22Rv1 (cell line): Measurements from ENCODE around the gene PPDPF.

Experiments used
- H3K27ac ChIP-seq: fragments of 450-650 bp; 2 replicates; pipeline ENCODE4 v1.5.1; 2017
- CTCF ChIP-seq: fragments of 450-650 bp; IDR thresholded peaks from 2 replicates; pipeline ENCODE4 v1.5.1; 2017; ENCODE audit warnings: mild to moderate bottlenecking
- ZFX ChIP-seq: fragments of 450-650 bp; IDR thresholded peaks from 2 replicates; pipeline ENCODE4 v1.6.1; 2017; ENCODE audit warnings: antibody characterized with exemption, borderline replicate concordance

PPDPF gene

DNA sequence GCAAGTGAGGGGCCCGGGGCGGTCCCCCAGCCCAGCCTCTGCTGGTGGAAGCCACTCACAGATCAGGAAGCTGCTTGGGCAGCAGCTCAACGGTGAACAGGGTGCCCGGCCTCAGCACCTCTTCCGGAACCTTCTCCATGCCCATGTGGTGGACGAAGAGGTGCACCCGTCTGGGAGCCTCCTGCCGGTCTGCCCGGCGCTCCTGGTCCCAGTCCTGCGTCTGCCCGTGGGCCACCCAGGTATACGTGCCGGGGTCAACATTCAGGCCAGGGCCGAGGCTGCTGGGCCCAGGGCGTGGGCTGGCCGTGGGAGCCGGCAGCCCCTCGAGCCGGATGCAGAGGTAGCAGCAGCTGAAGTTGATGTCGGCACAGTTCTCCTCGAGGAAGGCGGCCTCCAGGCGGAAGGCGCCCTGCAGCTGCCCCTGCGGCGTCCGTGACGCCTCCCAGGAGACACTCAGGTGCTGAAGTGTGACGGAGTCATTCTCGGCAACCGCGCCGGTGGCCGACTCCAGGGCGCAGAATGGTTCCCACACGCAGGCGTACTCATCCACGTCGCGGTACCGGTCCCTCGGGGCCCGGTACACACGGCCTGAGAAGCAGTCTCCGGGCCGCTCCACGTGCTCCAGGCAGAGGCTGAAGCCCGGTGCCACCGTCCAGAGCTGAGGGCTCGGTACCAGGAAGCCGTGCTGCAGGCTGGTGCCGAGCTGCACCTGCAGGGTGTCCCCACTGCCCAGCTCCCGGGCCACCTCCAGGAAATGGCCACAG lies 42.1 kb downstream of the PPDPF start:
- no peak for TF ChIP-seq ZFX
- no peak for TF ChIP-seq CTCF
- no peak overlapping the region for H3K27ac ChIP-seq

DNA sequence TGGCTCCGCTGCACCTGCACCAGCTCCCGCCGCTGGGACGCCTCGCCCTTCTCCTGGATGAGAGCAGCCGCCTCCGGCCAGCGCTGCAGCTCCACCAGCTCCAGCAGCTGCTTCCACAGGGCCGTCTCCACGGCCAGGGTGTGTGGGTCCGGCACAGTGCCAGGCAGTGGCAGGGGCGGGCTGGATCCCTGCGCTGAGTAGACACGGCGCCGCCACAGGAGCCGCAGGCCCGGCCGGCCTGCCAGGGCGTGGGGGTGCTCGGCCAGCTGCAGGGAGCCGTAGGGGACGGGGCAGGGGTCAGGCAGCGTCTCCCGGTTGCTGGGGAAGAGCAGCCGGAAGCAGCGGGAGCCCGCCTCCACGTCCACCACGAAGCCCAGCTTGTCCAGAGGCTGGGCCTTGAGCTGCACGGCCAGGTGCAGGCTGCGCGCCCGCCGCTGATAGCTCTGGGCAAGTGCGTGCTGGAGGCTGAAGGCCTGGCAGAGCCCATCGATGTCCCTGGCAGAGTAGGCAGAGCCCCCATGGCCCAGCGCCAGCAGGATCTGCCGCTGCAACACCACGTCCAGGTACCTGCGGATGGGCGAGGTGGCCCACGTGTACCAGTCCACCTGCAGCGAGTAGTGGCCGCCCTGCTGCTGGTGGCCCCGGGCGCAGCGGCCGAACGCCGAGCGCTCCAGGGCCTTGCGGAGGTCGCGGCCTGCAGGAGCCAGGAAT lies 42.8 kb downstream of the PPDPF start:
- H3K27ac ChIP-seq, result no peak overlapping the region
- no peak for TF ChIP-seq ZFX

DNA sequence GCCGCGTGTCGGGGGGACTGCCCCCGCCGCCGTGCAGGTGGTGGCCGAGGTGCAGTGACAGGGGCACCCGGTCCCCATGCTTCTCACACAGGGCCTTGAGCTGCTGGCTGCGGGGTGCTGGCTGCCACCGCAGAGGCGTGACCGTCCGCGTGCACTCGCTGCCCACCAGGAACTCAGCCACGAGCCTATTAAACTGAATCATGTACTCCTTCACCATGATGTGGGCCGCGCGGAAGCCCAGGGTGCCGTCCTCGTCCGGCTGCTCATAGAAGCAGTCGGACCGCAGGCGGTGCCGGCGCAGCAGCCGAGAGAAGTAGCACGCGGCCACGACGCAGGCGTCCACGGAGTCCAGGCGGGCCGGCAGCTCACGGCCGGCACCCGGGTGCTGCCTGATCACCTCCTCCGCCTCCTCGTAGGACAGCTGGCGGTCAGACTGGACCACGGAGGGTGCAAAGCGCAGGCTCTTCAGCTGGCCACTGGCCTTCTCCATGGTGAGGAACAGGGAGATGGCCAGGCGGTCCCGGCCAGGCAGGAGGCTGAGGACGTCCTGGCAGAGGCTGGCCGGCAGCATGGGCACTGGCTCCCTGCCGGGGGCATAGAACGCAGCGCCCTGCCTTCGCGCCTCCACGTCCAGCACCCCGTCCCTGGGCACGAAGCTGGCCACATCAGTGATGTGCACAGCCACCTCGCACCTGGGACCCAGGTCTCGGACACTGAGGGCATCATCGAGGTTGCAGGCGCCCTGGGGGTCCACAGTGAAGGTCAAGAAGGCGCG lies 43.7 kb downstream of the PPDPF start:
- no peak for TF ChIP-seq ZFX
- TF ChIP-seq CTCF, result no peak
- no peak overlapping the region for H3K27ac ChIP-seq

DNA sequence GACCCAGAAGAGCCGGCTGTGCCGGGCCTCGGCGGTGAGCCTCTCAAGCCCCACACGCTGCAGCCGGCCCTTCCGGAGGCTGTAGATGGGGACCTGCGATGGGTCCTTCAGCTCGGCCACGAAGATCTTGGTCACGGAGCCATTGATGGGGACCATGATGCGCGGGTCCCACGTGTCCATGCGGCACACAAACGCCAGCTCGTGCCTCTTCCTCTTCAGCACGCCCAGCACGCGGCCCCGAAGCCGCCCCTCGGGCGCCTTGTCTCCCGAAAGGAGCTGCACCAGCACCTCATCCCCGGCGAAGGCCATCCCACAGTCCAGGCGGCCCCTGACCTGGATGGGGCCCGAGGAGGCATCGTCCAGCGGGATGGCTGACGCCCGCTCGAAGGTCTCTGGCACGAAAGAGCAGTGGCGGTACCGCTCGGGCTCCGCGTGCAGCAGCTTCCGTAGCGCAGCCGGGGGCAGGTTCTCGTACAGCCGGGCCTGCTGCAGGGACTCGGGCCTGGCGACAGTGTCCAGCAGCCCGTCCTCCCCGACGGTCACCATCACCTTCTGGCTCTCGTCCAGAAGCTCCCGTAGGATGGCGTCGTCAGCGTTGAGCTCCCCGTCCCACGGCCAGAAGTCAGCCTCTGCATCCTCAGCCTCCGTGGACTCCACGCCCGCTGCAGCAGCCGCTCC lies 44.6 kb downstream of the PPDPF start:
- TF ChIP-seq CTCF (no peak), ZFX (no peak)

GRCh38 chr20:63565699-63566335 lies 45.3 kb downstream of the PPDPF start:
- no peak overlapping the region for H3K27ac ChIP-seq
- TF ChIP-seq ZFX (no peak), CTCF (no peak)

More for the DNA sequence above, 44.6 kb downstream of the PPDPF start:
- no peak overlapping the region for H3K27ac ChIP-seq

DNA sequence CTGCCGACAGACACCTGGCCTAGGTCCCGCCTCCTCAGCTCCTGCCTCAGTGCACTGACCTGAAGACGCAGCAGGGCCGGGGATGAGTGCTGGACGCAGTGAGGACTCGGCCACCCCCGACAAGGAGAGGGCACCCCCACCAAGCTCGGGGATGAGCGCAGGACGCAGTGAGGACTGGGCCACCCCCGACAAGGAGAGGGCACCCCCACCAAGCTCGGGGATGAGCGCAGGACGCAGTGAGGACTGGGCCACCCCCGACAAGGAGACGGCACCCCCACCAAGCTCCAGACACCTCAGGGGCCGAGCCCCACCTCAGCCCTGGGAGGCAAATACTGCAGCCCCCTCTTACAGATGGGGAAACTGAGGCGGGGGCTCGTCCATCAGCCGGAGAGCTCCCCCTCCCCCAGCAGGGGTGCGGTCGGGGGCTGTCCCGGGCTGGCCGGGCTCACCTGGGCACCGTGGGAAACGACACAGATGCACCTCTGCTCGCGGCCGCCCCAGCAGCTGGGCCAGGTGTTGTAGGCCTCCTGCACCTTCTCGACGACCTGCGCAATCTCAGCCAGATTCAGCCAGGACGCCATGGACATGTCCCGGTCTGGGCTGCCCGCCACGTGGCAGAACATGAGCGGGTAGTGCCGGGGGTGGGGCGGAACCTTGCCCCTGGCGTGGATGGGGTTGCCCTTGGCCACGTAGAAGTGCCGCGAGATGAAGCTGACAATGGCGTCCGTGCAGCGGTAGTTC lies 46.0 kb downstream of the PPDPF start:
- H3K27ac ChIP-seq, result peak overlapping the region; percentile 35; the same call in 1 of the 2 replicates
- TF ChIP-seq CTCF (no peak), ZFX (no peak)
